GM18498 (cell line): ENCODE results near the gene AGRN.
"Not testable (repeated sequence)": the region's sequence is repeated elsewhere in the genome, so short reads cannot be mapped to it uniquely, and the experiment has no call there.

ENCODE experiments used
- ATAC-seq: cut with Tn5 transposase; IDR thresholded peaks from one replicate; pipeline ENCODE4 v1.9.1; 2021; ENCODE audit warnings: mild to moderate bottlenecking, moderate library complexity; ENCODE audit not compliant: unreplicated experiment

The AGRN gene

DNA sequence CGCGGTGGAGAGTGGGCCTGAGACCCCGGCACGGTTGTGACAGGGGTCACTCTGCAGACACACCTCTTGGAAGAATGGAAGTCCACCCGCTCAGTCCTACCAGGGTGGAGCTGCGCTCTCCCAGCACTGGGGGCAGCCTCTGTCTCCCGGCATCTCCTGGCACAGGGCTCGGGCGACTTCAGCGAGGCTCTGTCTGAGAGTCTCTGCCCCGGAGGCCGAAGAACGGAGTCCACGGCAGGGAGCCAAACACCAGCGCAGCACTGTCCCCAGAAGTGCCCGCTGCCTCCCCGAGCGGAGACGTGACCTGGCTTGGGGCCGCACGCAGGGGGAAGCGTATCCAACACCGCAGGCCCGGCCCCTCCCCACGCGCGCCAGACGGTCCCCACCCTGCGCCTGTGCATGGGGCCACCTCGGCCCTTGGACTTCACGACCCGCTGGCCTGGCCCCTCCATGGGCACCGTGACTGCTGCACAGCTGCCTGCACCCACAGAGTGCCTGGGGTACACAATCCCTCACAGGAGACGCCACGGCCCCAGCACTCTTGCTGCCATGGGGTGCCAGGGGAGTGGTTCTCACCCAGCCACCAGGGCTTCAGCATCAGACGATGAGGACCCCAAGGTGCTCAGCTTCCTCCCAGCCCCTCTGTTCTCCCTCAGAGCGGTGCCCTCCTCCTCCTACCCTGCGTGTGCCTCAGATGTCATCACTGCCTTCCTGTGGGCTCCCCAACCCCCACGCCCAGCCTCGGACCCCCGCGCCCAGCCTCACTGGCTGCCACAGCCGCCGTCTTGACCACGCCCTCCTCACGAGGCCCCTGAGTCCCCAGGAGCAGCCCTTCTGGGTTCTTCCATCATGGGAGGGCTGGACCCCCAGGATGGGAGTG, 69.1 kb downstream of the AGRN start:
- no peak for ATAC-seq

DNA sequence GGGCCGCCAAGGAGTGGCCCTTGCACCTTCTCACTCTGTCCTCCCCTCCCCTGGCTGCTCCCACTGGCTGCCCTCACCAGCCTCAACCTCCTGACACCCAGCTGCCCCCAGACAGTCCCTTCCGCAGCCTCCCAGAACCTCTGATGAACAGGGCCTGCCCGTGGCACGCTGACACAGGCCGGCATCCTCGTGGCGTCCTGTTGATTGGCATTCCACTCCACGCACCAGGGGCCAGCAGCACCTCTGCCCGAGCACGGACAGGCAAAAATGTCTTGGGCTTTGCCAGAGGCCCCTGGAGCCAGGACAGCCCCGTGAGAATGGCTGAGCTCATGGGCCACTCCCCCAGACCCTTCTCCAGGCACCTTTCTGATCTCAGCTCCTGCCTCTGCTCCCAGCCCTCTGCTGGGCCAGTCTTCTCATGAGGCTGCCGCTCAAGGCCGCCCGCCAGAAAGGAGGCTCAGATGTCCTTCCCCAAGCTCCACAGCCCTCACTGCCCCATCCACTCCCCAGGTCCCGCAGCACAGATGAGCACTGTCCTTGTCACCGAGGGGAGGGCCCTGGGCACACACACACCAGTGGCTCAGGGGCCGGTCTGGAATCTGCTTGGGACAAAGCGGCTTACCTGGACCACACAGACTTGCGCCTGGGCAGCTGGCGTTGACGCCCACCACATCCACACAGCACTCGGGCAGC, 70.0 kb downstream of the AGRN start:
- no peak for ATAC-seq

- ATAC-seq, result no peak
Observed at GRCh38 chr1:1090424-1091343, 70.8 kb downstream of the AGRN start.

GRCh38 chr1:1091344-1092148, 71.6 kb downstream of the AGRN start:
- ATAC-seq, result no peak

DNA sequence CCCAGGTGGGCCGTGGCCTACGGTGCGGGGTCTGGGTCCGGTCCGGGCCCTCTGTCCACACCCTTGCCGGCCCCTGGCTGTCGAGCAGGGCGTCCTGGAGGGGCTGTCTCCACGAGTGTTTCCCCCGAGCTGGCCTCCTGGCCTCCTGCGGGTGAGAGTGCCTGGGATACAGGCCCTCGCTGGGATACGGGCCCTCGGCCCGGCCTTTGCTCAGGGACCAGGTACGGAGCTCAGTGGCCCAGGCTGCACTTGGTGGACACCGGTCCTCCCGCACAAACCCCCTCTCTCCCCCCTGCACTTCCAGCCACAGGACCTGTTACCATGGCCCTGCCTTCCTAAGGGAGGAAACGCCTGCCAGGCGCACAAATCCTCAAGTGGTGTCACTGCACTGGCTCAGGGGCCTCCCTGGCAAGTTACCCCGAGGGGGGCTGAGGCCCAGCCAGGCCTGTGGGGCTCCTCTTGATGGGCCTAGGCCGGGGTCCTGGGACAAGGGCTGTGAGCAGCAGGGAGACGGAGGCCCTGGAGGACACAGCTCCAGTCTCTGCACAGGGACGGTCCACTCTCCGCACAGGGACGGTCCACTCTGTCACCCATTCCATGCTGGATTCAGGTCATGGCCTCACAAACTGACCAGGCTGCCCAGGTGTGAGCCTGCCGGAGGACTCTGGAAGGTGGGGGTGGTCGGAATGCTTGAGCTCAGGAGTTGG, 72.4 kb downstream of the AGRN start:
- no peak for ATAC-seq

GRCh38 chr1:1092894-1093609, 73.1 kb downstream of the AGRN start:
- no peak for ATAC-seq

- ATAC-seq, result no peak
Observed at GRCh38 chr1:1093610-1093943, 73.7 kb downstream of the AGRN start.

GRCh38 chr1:1094981-1095380, 75.1 kb downstream of the AGRN start:
- no peak for ATAC-seq

DNA sequence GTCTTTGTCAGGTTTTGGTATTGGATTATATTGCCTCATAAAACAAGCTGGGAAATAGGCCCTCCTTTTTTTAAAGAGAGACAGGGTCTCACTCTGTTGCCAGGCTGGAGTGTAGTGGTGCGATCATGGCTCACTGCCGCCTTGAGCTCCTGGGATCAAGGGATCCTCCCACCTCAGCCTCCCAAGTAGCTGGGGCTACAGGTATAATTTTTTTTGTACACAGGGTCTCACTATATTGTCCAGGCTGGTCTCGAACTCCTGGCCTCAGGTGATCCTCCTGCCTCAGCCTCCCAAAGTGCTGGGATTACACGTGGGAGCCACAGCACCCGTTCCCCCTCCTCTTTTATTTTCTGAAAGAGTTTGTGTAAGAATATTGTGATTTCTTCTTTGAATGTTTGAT, 76.2 kb downstream of the AGRN start:
- ATAC-seq, result not testable (repeated sequence)

DNA sequence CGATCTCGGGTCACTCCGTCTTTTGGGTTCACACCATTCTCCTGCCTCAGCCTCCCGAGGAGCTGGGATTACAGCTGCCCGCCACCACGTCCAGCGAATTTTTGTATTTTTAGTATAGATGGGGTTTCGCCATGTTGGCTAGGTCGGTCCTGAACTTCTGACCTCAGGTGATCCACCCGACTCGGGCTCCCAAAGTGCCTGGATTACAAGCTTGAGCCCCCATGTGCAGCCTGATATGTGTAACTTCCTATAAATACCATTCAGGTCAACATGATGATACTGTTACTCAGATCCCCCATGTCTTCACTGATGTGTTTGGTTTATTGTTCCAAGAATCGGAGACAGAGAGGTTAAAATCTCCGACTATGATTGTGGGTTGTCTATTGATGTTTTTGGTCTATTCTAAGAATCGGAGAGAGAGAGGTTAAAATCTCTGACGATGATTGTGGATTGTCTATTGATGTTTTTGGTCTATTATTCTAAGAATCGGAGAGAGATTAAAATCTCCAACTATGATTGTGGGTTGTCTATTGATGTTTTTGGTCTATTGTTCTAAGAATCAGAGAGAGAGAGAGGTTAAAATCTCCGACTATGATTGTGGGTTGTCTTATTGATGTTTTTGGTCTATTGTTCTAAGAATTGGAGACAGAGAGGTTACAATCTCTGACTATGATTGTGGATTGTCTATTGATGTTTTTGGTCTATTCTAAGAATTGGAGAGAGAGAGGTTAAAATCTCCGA, 78.9 kb downstream of the AGRN start:
- no peak for ATAC-seq

DNA sequence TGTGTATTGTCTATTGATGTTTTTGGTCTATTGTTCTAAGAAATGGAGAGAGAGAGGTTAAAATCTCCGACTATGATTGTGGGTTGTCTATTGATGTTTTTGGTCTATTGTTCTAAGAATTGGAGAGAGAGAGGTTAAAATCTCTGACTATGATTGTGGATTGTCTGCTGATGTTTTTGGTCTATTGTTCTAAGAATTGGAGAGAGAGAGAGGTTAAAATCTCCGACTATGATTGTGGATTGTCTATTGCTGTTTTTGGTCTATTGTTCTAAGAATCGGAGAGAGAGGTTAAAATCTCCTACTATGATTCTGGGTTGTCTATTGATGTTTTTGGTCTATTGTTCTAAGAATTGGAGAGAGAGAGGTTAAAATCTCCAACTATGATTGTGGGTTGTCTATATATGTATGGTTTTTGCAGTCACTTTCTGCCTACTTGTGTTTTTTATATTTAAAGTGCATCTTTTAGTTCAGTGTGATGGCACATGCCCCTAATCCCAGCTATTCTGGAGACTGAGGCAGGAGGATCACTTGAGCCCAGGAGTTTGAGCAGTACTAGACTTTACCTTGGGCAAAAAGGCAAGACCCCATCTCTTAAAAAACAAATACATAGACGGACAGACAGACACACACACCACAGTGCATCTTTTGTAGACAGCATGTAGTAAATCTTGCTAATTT, 79.7 kb downstream of the AGRN start:
- ATAC-seq, result no peak

- ATAC-seq, result no peak
Observed at GRCh38 chr1:1100296-1100695, 80.4 kb downstream of the AGRN start.

DNA sequence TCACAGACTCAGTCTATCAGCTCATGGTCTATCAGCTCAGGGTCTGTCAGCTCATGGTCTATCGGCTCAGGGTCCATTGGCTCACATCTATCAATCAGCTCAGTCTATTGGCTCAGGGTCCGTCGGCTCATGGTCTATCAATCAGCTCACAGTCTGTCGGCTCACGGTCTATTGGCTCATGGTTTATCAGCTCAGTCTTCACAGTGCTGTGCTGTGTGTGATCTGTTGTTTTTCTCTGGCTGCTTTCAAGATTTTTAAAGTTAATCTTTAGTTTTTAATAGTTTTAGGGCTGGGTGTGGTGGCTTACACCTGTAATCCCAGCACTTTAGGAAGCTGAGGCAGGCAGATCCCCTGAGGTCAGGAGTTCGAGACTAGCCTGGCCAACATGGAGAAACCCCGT, 81.6 kb downstream of the AGRN start:
- ATAC-seq, result no peak

GRCh38 chr1:1104152-1104551, 84.2 kb downstream of the AGRN start:
- not testable (repeated sequence) for ATAC-seq
